SK-N-SH (cell line): ENCODE data around the gene KLF2.

Experiments used
- CTCF ChIP-seq: fragments of 200-600 bp; sonication (generic); IDR thresholded peaks from 2 replicates; pipeline ENCODE4 v1.6.1; 2017; ENCODE audit warnings: antibody characterized with exemption, mild to moderate bottlenecking, moderate library complexity
- ELF1 ChIP-seq: IDR thresholded peaks from 2 replicates; pipeline ENCODE4 v1.4.0; 2012
- EP300 ChIP-seq, 2 experiments: IDR thresholded peaks; 2 replicates each; pipeline versions ENCODE4 v1.4.0 to v1.6.1; 2012; ENCODE audit warnings: borderline replicate concordance in 1 of 2, low read depth in 1 of 2, low read length in 1 of 2
- EZH2phosphoT487 ChIP-seq: fragments of 200-600 bp; sonication (generic); IDR thresholded peaks from 2 replicates; pipeline ENCODE4 v1.6.1; 2017; ENCODE audit warnings: low read depth, mixed run types, mild to moderate bottlenecking, antibody characterized with exemption, moderate library complexity, borderline replicate concordance
- FOXM1 ChIP-seq: IDR thresholded peaks from 2 replicates; pipeline ENCODE4 v1.4.0; 2012; ENCODE audit warnings: low read depth, mild to moderate bottlenecking
- MEF2A ChIP-seq: IDR thresholded peaks from 2 replicates; pipeline ENCODE4 v1.4.0; 2012; ENCODE audit warnings: low read depth, borderline replicate concordance
- NFIC ChIP-seq: IDR thresholded peaks from 2 replicates; pipeline ENCODE4 v1.4.0; 2012; ENCODE audit warnings: borderline replicate concordance
- POLR2AphosphoS5 ChIP-seq: IDR thresholded peaks from 2 replicates; pipeline ENCODE4 v1.6.1; 2012; ENCODE audit warnings: low read depth, low read length
- REST ChIP-seq: IDR thresholded peaks from 2 replicates; pipeline ENCODE4 v1.6.1; 2012; ENCODE audit warnings: mild to moderate bottlenecking, low read depth, low read length, moderate library complexity
- TF ChIP-seq, protein P1 (sequence below): IDR thresholded peaks from 2 replicates; pipeline ENCODE4 v1.4.0; 2012; ENCODE audit warnings: low read depth, borderline replicate concordance

DNA sequence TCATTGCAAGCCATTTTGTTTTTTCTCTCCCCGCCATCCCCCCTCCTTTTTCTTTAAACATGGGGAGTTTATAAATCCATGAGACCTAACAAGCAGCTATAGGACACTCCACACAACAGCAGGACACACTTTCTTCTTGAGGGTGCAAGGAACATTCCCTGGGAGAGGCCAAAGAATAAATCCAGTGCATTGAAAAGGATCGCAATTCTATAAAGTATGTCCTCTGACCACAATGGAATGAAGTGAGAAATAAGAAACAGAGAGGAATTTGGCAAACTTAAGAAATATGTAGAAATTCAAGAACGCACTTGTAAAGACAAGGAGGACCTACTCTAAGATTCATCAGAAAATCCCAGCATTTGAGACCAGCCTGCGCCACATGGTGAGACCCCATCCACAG, 11.9 kb downstream of the KLF2 start:
- no peak for TF ChIP-seq FOXM1
- TF ChIP-seq REST: no peak
- no peak for TF ChIP-seq CTCF
- no peak; the same call in 1 of the 2 replicates for TF ChIP-seq NFIC
- TF ChIP-seq EZH2phosphoT487: no peak
- no peak for TF ChIP-seq POLR2AphosphoS5
- no peak for TF ChIP-seq ELF1
- TF ChIP-seq, protein P1, sequence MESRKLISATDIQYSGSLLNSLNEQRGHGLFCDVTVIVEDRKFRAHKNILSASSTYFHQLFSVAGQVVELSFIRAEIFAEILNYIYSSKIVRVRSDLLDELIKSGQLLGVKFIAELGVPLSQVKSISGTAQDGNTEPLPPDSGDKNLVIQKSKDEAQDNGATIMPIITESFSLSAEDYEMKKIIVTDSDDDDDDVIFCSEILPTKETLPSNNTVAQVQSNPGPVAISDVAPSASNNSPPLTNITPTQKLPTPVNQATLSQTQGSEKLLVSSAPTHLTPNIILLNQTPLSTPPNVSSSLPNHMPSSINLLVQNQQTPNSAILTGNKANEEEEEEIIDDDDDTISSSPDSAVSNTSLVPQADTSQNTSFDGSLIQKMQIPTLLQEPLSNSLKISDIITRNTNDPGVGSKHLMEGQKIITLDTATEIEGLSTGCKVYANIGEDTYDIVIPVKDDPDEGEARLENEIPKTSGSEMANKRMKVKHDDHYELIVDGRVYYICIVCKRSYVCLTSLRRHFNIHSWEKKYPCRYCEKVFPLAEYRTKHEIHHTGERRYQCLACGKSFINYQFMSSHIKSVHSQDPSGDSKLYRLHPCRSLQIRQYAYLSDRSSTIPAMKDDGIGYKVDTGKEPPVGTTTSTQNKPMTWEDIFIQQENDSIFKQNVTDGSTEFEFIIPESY: no peak
- TF ChIP-seq EP300 (IDR thresholded peaks at IDR 0.05; ENCODE audit: borderline replicate concordance in 1 of 2, low read depth in 1 of 2, low read length in 1 of 2): no peak
- TF ChIP-seq MEF2A: no peak
